Measurements from ENCODE around the gene C17orf113.

The C17orf113 gene

DNA sequence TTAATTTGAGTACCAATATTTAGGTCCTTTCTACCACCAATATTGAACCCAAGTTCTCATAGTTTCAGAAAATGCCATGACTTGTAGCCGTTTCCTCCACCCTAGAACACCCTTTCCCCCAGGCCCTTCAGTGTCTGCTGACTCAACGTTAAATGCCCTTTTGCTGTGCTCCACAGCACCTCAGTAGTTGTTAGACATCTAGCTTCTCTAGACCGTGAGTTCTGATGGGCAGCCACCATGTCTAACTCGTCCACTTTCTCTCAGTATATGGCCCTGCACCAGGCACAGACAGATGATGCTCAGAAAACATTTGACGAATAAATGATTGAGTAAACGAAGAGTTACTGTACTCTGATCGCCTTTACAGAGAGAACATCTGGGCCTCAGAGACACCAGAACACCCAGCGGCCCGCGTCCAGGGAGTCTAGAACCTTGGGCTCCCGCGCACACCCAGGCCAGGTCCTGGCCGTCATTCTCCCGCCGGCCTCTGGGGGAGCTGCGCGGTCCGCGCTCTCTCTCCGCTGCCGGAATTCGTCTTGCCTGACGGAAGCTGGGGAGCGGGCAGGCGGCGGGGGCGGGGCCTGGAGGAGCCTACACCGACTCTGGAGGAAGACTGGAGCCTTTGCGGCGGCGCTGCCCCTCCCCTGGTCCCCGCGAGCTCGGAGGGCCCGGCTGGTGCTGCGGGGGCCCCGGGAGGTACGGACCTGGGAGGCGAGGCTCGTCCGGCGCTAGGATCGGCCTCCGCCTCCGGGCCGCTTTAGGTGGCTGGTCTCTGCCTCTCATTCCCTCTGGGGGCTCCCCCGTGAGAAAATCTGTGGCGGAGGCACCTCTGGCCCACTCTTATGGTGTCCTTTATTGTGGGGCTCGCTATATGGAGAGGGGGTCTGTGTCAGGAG lies 30.6 kb downstream of the C17orf113 start, which contains the start of gene NKIRAS2:
Gene NKIRAS2 (plus strand): TSS at position 582 of the 896 bp plus-strand sequence. CDS start 1,488 bp downstream, outside the sequence.
- TF ChIP-seq CREB1 (IDR thresholded peaks at IDR 0.05; ENCODE audit: low read depth) (peak; percentile 36; the same call in 1 of the 2 replicates), TEAD4 (IDR thresholded peaks at IDR 0.05) (peak; percentile 63), CEBPB (IDR thresholded peaks at IDR 0.05) (no peak), NFIC (IDR thresholded peaks at IDR 0.05) (0 out of 2 replicates have a peak, but pooled peaks have one; percentile 14), TAF1 (IDR thresholded peaks at IDR 0.05; ENCODE audit: low read depth) (peak; percentile 95), YY1 (IDR thresholded peaks at IDR 0.05; ENCODE audit: low read depth) (peak; percentile 73), EGR1 (IDR thresholded peaks at IDR 0.05) (peak; percentile 43; the same call in 1 of the 2 replicates), RAD21 (IDR thresholded peaks at IDR 0.05; ENCODE audit: low read depth) (peak; percentile 12; the same call in 1 of the 2 replicates), ZBTB7A (IDR thresholded peaks at IDR 0.05; ENCODE audit: low read depth) (no peak), TCF12 (IDR thresholded peaks at IDR 0.05; ENCODE audit: low read depth) (peak; percentile 75), EP300 (IDR thresholded peaks at IDR 0.05; ENCODE audit: borderline replicate concordance) (peak; percentile 35; the same call in 1 of the 2 replicates), FOXM1 (IDR thresholded peaks at IDR 0.05; ENCODE audit: borderline replicate concordance, low read depth) (no peak)
- TF ChIP-seq, protein P1, sequence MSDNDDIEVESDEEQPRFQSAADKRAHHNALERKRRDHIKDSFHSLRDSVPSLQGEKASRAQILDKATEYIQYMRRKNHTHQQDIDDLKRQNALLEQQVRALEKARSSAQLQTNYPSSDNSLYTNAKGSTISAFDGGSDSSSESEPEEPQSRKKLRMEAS (IDR thresholded peaks at IDR 0.05): peak; percentile 78
- TF ChIP-seq, protein P2, sequence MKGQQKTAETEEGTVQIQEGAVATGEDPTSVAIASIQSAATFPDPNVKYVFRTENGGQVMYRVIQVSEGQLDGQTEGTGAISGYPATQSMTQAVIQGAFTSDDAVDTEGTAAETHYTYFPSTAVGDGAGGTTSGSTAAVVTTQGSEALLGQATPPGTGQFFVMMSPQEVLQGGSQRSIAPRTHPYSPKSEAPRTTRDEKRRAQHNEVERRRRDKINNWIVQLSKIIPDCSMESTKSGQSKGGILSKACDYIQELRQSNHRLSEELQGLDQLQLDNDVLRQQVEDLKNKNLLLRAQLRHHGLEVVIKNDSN (IDR thresholded peaks at IDR 0.05): peak; percentile 31; the same call in 1 of the 2 replicates
- TF ChIP-seq, protein P3, sequence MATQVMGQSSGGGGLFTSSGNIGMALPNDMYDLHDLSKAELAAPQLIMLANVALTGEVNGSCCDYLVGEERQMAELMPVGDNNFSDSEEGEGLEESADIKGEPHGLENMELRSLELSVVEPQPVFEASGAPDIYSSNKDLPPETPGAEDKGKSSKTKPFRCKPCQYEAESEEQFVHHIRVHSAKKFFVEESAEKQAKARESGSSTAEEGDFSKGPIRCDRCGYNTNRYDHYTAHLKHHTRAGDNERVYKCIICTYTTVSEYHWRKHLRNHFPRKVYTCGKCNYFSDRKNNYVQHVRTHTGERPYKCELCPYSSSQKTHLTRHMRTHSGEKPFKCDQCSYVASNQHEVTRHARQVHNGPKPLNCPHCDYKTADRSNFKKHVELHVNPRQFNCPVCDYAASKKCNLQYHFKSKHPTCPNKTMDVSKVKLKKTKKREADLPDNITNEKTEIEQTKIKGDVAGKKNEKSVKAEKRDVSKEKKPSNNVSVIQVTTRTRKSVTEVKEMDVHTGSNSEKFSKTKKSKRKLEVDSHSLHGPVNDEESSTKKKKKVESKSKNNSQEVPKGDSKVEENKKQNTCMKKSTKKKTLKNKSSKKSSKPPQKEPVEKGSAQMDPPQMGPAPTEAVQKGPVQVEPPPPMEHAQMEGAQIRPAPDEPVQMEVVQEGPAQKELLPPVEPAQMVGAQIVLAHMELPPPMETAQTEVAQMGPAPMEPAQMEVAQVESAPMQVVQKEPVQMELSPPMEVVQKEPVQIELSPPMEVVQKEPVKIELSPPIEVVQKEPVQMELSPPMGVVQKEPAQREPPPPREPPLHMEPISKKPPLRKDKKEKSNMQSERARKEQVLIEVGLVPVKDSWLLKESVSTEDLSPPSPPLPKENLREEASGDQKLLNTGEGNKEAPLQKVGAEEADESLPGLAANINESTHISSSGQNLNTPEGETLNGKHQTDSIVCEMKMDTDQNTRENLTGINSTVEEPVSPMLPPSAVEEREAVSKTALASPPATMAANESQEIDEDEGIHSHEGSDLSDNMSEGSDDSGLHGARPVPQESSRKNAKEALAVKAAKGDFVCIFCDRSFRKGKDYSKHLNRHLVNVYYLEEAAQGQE (IDR thresholded peaks at IDR 0.05; ENCODE audit: low read depth): no peak

DNA sequence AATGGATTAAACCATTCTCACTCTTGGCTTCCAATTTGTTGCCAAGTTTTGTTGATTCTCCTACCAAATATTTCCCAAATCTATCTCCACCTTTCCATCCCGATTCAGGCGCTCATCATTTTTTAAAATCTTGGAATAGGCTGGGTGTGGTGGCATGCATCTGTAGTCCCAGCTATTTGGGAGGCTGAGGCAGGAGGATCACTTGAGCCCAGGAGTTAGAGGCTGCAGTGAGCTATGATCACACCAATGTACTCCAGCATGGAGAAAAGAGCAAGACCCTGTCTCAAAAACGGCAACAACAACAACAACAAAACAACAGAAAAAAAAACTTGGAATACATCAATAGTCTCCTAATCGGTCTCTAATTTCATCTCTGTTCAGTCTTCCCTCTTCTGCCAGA lies 31.4 kb downstream of the C17orf113 start:
- TF ChIP-seq, protein P2 (IDR thresholded peaks at IDR 0.05): no peak
- TF ChIP-seq EGR1 (IDR thresholded peaks at IDR 0.05) (no peak), EP300 (IDR thresholded peaks at IDR 0.05; ENCODE audit: borderline replicate concordance) (no peak)
- TF ChIP-seq, protein P3 (IDR thresholded peaks at IDR 0.05; ENCODE audit: low read depth): no peak

DNA sequence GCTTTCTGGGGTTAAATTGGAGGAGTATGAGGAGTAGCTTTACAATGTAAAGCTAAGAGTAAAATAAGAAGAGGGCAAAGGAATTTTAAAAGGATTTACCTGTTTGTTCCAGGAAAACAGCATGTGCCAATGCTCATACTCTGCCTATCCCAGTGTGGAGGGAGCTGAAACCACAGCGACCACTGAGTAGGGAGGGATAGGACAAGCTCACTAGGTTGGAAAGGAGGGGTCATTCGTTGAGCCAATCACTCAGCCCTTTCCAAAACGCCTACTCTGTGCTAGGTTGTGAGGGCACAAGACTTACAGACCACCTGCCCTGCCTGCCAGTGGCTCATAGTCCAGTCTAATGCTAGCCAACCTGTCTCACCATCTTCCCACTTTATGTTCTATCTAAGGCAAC lies 32.1 kb downstream of the C17orf113 start:
- no peak for TF ChIP-seq TCF12 (IDR thresholded peaks at IDR 0.05; ENCODE audit: low read depth)
- TF ChIP-seq CREB1 (IDR thresholded peaks at IDR 0.05; ENCODE audit: low read depth): no peak

DNA sequence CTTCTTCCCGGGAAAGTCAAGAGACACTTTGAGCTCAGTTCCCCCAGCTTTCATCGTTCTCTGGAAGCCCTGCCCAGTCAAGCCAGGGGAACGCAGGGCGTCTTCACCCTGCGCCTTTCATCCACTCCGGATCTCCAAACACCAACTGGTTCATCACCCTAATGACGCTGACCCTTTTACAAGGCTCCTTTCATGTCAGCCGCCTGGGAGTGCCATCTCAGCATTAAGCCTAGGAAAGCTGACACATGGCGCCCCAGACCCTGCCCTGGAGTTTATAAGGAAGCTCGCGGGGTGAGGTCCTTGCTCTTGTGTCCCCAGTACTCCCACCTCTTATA lies 32.6 kb downstream of the C17orf113 start:
- TF ChIP-seq, protein P3 (IDR thresholded peaks at IDR 0.05; ENCODE audit: low read depth): no peak
- TF ChIP-seq RAD21 (IDR thresholded peaks at IDR 0.05; ENCODE audit: low read depth): no peak
- no peak for TF ChIP-seq EGR1 (IDR thresholded peaks at IDR 0.05)
- TF ChIP-seq CREB1 (IDR thresholded peaks at IDR 0.05; ENCODE audit: low read depth): no peak
- no peak for TF ChIP-seq YY1 (IDR thresholded peaks at IDR 0.05; ENCODE audit: low read depth)
- no peak for TF ChIP-seq TCF12 (IDR thresholded peaks at IDR 0.05; ENCODE audit: low read depth)
- no peak for TF ChIP-seq TEAD4 (IDR thresholded peaks at IDR 0.05)
- no peak for TF ChIP-seq FOXM1 (IDR thresholded peaks at IDR 0.05; ENCODE audit: borderline replicate concordance, low read depth)
- TF ChIP-seq, protein P2 (IDR thresholded peaks at IDR 0.05): no peak
- no peak for TF ChIP-seq EP300 (IDR thresholded peaks at IDR 0.05; ENCODE audit: borderline replicate concordance)
- TF ChIP-seq TAF1 (IDR thresholded peaks at IDR 0.05; ENCODE audit: low read depth): no peak
- TF ChIP-seq, protein P1 (IDR thresholded peaks at IDR 0.05): no peak; the same call in 1 of the 2 replicates
- no peak for TF ChIP-seq ZBTB7A (IDR thresholded peaks at IDR 0.05; ENCODE audit: low read depth)
- no peak for TF ChIP-seq CEBPB (IDR thresholded peaks at IDR 0.05)
- no peak for TF ChIP-seq NFIC (IDR thresholded peaks at IDR 0.05)

Measured in Ishikawa (cell line).